Measurements from ENCODE around the gene NSF.
"Not testable (repeated sequence)": the region's sequence is repeated elsewhere in the genome, so short reads cannot be mapped to it uniquely, and the experiment has no call there.

NSF gene

GRCh38 chr17:46632146-46632545 is 41.7 kb downstream of the NSF start:
- not testable (repeated sequence) for DNase-seq

GRCh38 chr17:46634844-46635243 is 44.4 kb downstream of the NSF start:
- DNase-seq, result not testable (repeated sequence)

GRCh38 chr17:46641861-46642656 is 51.6 kb downstream of the NSF start:
- not testable (repeated sequence) for DNase-seq

DNA sequence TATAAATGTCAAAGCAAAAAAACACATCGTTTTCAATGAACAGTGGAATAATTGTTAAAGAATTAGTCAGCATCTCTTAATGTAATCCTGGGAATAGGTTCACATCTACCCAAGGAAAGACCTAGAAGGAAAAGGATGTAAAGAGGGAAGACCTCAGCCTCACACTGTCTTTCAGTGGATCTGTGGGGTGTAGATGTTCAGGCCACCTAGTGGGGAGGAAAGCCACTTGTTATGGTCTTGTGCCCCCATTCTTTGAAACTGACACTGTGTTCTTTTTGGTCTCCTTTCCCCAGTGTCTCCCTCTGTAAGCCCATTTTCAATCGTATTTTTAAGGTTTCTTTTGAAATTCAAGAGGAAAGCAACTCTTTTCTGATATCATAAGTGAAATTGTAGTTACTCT is 56.8 kb downstream of the NSF start:
- DNase-seq, result not testable (repeated sequence)

DNA sequence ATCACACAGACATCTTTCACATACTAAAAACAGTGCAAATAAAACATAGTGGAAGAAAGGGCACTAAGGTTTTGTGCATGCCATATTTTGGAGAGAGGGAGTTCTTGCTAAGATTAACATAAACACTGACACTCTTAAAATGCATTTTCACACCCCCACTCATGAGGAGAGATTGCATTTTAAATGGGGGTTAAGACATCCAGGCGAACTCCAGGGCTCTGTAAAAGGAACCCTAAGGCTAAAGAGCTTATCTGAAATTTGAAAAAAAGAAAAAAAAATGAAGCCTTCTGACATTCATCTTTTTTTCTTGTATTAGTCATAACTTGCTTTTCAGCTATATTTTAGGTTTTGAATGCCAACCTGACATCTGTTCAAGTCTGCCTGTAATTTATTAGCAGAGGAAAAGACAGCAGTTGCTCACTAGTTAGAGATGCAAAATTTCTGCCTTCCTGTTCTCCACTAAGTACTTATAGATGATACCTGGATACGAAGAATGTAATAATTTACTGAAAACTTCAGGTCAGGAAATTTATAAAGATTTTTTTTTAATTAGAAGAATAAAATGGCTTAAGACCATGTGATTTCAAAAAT is 57.3 kb downstream of the NSF start:
- DNase-seq, result not testable (repeated sequence)

- not testable (repeated sequence) for DNase-seq
These were observed 58.8 kb downstream of the NSF start for GRCh38 chr17:46649246-46649645.

GRCh38 chr17:46652024-46652643 is 61.7 kb downstream of the NSF start:
- DNase-seq, result not testable (repeated sequence)

- DNase-seq, result not testable (repeated sequence)
These were observed 67.8 kb downstream of the NSF start for GRCh38 chr17:46658235-46658634.

DNA sequence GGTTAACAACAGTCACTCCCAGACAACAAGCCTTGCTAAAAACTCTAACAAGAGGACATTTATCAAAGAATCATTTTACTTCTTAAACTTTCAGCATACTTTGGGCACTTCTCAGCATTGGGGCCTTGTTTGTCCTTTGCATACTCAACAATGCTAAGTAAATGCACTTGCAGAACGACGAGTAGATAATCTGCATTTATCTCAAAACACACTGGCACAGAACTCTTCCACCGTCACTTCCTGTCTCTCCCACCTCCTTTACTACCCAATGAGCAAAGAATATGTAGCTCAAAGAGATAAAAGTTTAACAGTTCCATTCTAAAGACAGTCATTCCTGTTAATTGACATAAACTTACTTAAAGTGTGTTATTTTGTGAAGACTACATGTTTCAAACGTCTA is 69.2 kb downstream of the NSF start:
- not testable (repeated sequence) for DNase-seq

GRCh38 chr17:46663123-46663522 is 72.7 kb downstream of the NSF start:
- DNase-seq, result not testable (repeated sequence)

DNA sequence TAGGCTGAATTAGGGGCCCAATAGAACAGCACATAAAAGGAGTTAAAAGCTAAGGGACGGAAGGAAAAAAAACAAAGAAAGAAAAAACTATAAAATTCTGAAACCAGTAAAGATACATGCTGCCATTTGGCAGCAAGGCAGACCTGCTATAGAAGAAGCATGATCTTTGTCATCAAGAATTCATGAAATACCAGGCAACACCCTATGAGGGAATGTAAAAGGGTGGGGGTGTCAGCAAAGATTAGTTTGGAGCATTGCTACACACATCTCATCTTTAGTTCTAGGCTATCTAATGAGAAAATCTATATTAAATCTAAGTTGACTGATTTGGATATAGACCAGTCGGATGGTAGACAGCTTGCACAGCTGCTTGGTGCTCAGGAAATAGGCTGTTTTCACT is 73.1 kb downstream of the NSF start:
- DNase-seq, result not testable (repeated sequence)

GRCh38 chr17:46665969-46666368 is 75.5 kb downstream of the NSF start:
- not testable (repeated sequence) for DNase-seq

DNA sequence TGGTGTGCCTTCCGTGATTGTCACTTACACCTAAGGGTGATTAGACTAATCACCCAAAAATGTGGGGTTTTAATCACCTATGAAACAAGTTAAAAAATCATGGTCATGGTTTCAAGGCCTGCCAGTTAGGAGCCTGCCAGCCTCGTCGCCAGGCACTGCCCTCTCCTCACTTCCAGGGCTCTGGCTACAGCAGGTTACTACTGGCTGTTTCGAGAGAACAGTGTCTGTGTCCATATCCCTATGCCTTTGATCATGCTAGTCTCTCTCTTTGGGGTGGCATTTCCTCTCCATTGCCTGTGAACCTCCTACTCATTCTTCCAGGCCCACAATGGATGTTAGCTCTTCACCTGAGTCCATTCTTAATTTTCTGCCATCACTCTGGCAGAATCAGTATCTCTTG is 80.3 kb downstream of the NSF start:
- DNase-seq, result not testable (repeated sequence)

DNA sequence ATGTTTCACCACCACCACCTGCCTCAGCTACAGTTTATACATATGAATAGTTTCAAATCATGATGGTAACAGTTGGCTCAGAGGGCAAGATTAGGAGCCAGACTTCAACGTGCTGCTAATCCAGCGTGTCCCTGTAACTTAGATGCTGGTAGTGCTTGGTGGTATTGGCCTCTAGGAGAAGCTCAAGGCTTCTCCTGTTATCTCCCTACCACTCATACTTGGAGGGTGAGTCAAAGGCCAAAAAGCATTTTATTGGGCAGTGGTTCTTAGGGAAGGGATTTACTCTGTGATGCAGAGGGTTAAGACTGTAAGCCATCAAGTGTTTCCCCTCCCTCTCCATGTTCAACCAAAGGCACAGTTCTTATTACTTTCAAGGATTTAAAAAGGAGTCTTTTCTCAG is 82.3 kb downstream of the NSF start:
- not testable (repeated sequence) for DNase-seq

GRCh38 chr17:46677819-46678218 is 87.3 kb downstream of the NSF start:
- DNase-seq, result not testable (repeated sequence)

GRCh38 chr17:46683653-46684052 is 93.2 kb downstream of the NSF start:
- not testable (repeated sequence) for DNase-seq

DNA sequence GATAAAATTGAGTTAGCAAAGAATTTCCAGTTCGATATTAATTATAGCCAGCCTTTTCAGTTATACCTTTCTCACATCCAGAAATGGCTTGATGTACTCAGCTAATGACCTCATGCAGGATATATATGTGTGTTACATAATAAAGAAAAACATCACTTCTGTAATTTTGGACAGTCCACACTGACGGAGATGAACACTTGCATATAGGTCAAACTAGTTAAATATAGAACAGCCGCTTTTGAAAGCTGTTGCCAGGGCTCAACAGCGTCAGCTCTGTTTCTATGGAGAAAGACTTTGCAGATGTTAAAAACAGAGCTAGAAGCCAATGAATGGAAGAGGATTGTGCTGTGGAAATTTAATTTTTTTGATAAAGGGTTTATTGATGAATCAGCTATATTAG is 94.8 kb downstream of the NSF start:
- DNase-seq, result not testable (repeated sequence)

- DNase-seq, result not testable (repeated sequence)
These were observed 101.7 kb downstream of the NSF start for GRCh38 chr17:46692196-46692595.

GRCh38 chr17:46693283-46693682 is 102.8 kb downstream of the NSF start:
- not testable (repeated sequence) for DNase-seq

GRCh38 chr17:46696522-46696921 is 106.1 kb downstream of the NSF start:
- not testable (repeated sequence) for DNase-seq

DNA sequence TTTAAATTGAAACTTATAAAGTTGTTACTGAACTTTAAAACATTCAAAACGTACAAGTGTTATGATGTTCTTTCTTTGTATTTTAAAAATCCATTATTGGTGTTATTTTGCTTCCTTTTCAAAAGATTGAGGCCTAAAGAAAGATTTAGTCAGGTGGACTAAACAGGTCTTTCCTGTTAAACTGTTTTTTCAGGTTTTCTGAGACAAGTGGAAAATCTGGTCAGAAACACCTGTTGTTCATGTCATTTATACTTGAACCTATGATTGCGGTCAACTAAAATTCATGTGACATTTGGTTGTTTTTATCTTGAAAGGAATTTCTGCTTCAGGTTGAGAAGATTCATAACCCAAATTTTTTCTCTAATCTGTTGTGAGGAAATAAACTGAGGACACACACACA is 108.5 kb downstream of the NSF start:
- DNase-seq, result not testable (repeated sequence)

DNA sequence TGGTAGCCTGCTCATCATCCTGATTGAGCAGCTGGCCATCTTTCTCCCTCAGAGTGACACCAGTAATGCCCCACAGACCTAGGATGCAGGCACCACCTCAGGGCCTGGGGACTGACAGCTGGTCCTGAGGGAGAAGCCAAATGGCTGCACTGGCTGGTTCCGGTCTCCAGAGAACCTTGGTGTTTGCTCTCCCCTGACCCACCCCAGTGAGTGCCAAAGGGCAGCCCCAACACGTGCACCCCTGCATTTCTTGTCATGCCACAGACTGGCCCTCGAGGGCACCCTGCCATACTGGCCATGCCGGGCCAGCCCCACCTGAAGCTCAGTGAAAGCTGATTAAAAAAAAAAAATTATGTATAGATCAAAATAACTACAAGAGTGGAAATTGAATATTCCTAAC is 127.5 kb downstream of the NSF start:
- DNase-seq, result no peak

DNA sequence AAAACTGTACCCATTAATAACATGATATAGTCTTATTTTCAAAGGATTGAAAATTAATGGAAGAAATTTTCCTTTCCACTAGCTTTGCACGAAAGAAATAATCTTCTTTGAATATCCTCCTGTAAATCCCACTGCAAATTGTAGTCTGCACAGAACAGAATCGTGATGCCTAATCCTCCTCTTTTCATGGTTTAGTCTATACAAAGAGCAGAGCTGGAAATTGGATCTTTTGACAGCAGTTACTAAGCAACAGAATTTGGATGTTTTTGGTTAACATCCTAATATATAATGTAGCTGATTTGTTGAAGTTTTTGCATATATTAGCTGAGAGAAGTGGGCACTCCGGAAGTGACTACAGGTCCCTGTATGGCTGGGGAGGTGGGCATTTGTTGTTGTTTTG is 129.4 kb downstream of the NSF start:
- no peak for DNase-seq

GRCh38 chr17:46720408-46720807 is 129.9 kb downstream of the NSF start:
- DNase-seq, result no peak

All from NCI-H1436 (cell line).